Calu3 (cell line): Measurements from ENCODE around the gene ADPRH. TPM values are rescaled to one million over a fixed set of nuclear protein-coding genes. Genes with fewer than 3 reads are reported as not detected.
"Not testable (repeated sequence)": the region's sequence is repeated elsewhere in the genome, so short reads cannot be mapped to it uniquely, and the experiment has no call there.

Source experiments
- BruUV-seq: library from RNA; stranded (reverse); fragments of 400-500 nt; replicated peaks from 2 replicates; lab custom pipeline; 2021; lab: Mats Ljungman, UMichigan
- CTCF ChIA-PET: fragments of 300-600 bp; sonication (Branson Sonifier 250); formaldehyde crosslinking; loops from one replicate; lab custom pipeline; 2022; ENCODE audit warnings: antibody characterized with exemption; lab: Charles Lee
- DNase-seq: peaks from one replicate; pipeline ENCODE4 v3.0.0; 2022
- H3K27ac Mint-ChIP-seq: one replicate; pipeline ENCODE4 v1.8.0; 2022; ENCODE audit warnings: mixed read lengths; ENCODE audit not compliant: unreplicated experiment
- H3K27me3 Mint-ChIP-seq: one replicate; pipeline ENCODE4 v1.8.0; 2022; ENCODE audit warnings: mixed read lengths; ENCODE audit not compliant: unreplicated experiment
- H3K36me3 Mint-ChIP-seq: one replicate; pipeline ENCODE4 v1.8.0; 2022; ENCODE audit warnings: mild to moderate bottlenecking, moderate library complexity, mixed read lengths; ENCODE audit not compliant: insufficient read depth, unreplicated experiment
- H3K4me1 Mint-ChIP-seq: one replicate; pipeline ENCODE4 v1.8.0; 2022; ENCODE audit warnings: mild to moderate bottlenecking, low read depth, mixed read lengths; ENCODE audit not compliant: unreplicated experiment
- H3K4me3 Mint-ChIP-seq: one replicate; pipeline ENCODE4 v1.8.0; 2022; ENCODE audit warnings: mild to moderate bottlenecking, low read depth, moderate library complexity, mixed read lengths; ENCODE audit not compliant: unreplicated experiment
- H3K9me3 Mint-ChIP-seq: one replicate; pipeline ENCODE4 v1.8.0; 2022; ENCODE audit warnings: low read depth, mixed read lengths; ENCODE audit not compliant: unreplicated experiment
- CTCF ChIP-seq: fragments of 200-600 bp; IDR thresholded peaks from one replicate; pipeline ENCODE4 v1.8.0; 2022; ENCODE audit warnings: antibody characterized with exemption; ENCODE audit not compliant: unreplicated experiment
- intact Hi-C: fragments of 100-400 bp; cut with micrococcal nuclease; formaldehyde crosslinking; loops from one replicate; pipeline ENCODE4 v1.10.0; 2022; ENCODE audit not compliant: unreplicated experiment
- total RNA-seq: library from RNA; stranded (reverse); gene quantifications from 2 replicates; pipeline ENCODE4 v1.2.3, GENCODE V29; 2022

Gene ADPRH
- total RNA-seq, 1 experiment from 2014 or later = 2.4 TPM

- DNase-seq = no peak
- Mint-ChIP-seq H3K27ac (no peak overlapping the region), H3K27me3 (peaks cover 24% of the 10 kb centered on the region), H3K36me3 (no peaks in the 10 kb centered on the region), H3K9me3 (no peaks in the 10 kb centered on the region), H3K4me3 (no peak overlapping the region), H3K4me1 (no peaks in the 10 kb centered on the region)
- TF ChIP-seq CTCF = no peak
- intact Hi-C loops = no loop called here
- BruUV-seq = no TSS peak
- CTCF ChIA-PET = no interaction called here
Measured at GRCh38 chr3:119592861-119593260, 13.6 kb downstream of the ADPRH start.

DNA sequence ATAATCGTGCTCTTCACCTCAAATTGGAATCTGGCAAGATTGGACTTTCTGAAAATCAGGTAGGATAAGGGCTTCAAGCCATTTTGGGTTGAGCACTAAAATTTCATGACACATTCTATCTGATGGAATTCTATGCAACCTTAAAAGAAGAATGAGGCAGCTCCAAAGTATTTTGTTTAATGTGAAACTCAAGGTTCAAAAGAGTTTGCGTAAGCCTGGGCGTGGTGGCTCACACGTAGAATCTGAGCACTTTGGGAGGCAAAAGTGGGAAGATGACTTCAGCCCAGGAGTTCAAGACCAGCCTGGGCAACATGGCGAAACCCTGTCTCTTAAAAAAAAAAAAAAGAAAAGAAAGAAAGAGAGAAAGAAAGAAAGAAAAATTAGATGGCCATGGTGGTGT lies 14.8 kb downstream of the ADPRH start:
- DNase-seq = no peak
- Mint-ChIP-seq H3K9me3 (no peaks in the 10 kb centered on the region), H3K4me3 (no peak overlapping the region), H3K27me3 (peaks cover 17% of the 10 kb centered on the region), H3K4me1 (peaks cover 8% of the 10 kb centered on the region), H3K36me3 (no peaks in the 10 kb centered on the region), H3K27ac (no peak overlapping the region)
- no TSS peak for BruUV-seq
- no peak for TF ChIP-seq CTCF
- CTCF ChIA-PET = interaction anchor here (1.0 kb wide), 1 partner anchor 14 kb away, joined by 3 read pairs; no protein-coding TSS in a partner anchor
- intact Hi-C loops = no loop called here

- H3K9me3 Mint-ChIP-seq, BruUV-seq, H3K36me3 Mint-ChIP-seq, intact Hi-C loops, CTCF ChIA-PET, H3K27ac Mint-ChIP-seq, DNase-seq, H3K4me1 Mint-ChIP-seq, H3K4me3 Mint-ChIP-seq: not testable (repeated sequence)
- peaks cover 16% of the 10 kb centered on the region for H3K27me3 Mint-ChIP-seq
Measured at GRCh38 chr3:119594929-119595328, 15.6 kb downstream of the ADPRH start.

GRCh38 chr3:119595639-119596334 lies 16.5 kb downstream of the ADPRH start:
- H3K4me3 Mint-ChIP-seq = no peak overlapping the region
- TF ChIP-seq CTCF = no peak
- no TSS peak for BruUV-seq
- H3K4me1 Mint-ChIP-seq = peaks cover 9% of the 10 kb centered on the region
- intact Hi-C loops = no loop called here
- no peak overlapping the region for H3K27ac Mint-ChIP-seq
- H3K36me3 Mint-ChIP-seq = no peaks in the 10 kb centered on the region
- H3K9me3 Mint-ChIP-seq = no peaks in the 10 kb centered on the region
- CTCF ChIA-PET = interaction anchor here (0.8 kb wide), 1 partner anchor 34 kb away, joined by 5 read pairs; no protein-coding TSS in a partner anchor
- DNase-seq = no peak
- peaks cover 9% of the 10 kb centered on the region for H3K27me3 Mint-ChIP-seq

GRCh38 chr3:119596398-119596797 lies 17.1 kb downstream of the ADPRH start:
- peaks cover 9% of the 10 kb centered on the region for H3K27me3 Mint-ChIP-seq
- H3K27ac Mint-ChIP-seq = no peak overlapping the region
- TF ChIP-seq CTCF = no peak
- no TSS peak for BruUV-seq
- H3K4me3 Mint-ChIP-seq = no peak overlapping the region
- DNase-seq = no peak
- CTCF ChIA-PET = interaction anchor here (0.8 kb wide), 1 partner anchor 34 kb away, joined by 5 read pairs; no protein-coding TSS in a partner anchor
- H3K4me1 Mint-ChIP-seq = peaks cover 9% of the 10 kb centered on the region
- H3K36me3 Mint-ChIP-seq = no peaks in the 10 kb centered on the region
- intact Hi-C loops = no loop called here
- no peaks in the 10 kb centered on the region for H3K9me3 Mint-ChIP-seq
